H1 (cell line): ENCODE data around the gene ENO3. TPM values are rescaled to one million over a fixed set of nuclear protein-coding genes. Genes with fewer than 3 reads are reported as not detected.
A peak's percentile ranks its signal among the peaks of the same experiment; 100 is the strongest.

ENCODE experiments used
- CTCF ChIA-PET: fragments of 300-600 bp; sonication (Branson Sonifier 250); formaldehyde crosslinking; loops from one replicate; lab custom pipeline; 2021; ENCODE audit not compliant: partially characterized antibody; lab: Charles Lee
- POLR2A ChIA-PET: fragments of 300-600 bp; sonication (Branson Sonifier 250); formaldehyde crosslinking; loops from one replicate; lab custom pipeline; 2021; ENCODE audit warnings: inconsistent platforms; ENCODE audit not compliant: partially characterized antibody; lab: Charles Lee
- DNase-seq, 2 experiments: peaks; one replicate each; pipeline versions ENCODE4 v3.0.0 to v3.0.0-alpha.2; 2010 to 2022; ENCODE audit warnings: low spot score in 2 of 2, low read depth in 1 of 2, mixed read lengths in 1 of 2
- FAIRE-seq: peaks from 2 replicates; lab custom pipeline; 2011; peaks lifted over from hg19 to GRCh38; lab: Jason Lieb, UNC
- H2AFZ ChIP-seq: 2 replicates; pipeline ENCODE4 v1.8.1; 2012; ENCODE audit warnings: low read length, inconsistent platforms
- H2AK5ac ChIP-seq: 2 replicates; pipeline ENCODE4 v1.6.1; 2013; ENCODE audit warnings: low read depth, low read length
- H2BK120ac ChIP-seq: replicated peaks from 2 replicates; pipeline ENCODE3; 2013; ENCODE audit warnings: low read depth, low read length, inconsistent platforms
- H2BK12ac ChIP-seq: 2 replicates; pipeline ENCODE4 v1.6.1; 2013; ENCODE audit warnings: low read depth, low read length
- H2BK15ac ChIP-seq: 2 replicates; pipeline ENCODE4 v1.6.1; 2013; ENCODE audit warnings: low read length
- H2BK20ac ChIP-seq: 2 replicates; pipeline ENCODE4 v1.6.1; 2013; ENCODE audit warnings: low read length
- H2BK5ac ChIP-seq: 2 replicates; pipeline ENCODE4 v1.6.1; 2013; ENCODE audit warnings: low read depth, low read length
- H3K14ac ChIP-seq: 2 replicates; pipeline ENCODE4 v1.6.1; 2013; ENCODE audit warnings: inconsistent platforms; ENCODE audit not compliant: insufficient read length
- H3K18ac ChIP-seq: 2 replicates; pipeline ENCODE4 v1.6.1; 2013; ENCODE audit warnings: low read length; ENCODE audit errors: extremely low read depth
- H3K23ac ChIP-seq: 2 replicates; pipeline ENCODE4 v1.6.1; 2013; ENCODE audit warnings: inconsistent platforms; ENCODE audit not compliant: insufficient read length
- H3K23me2 ChIP-seq: 2 replicates; pipeline ENCODE4 v1.6.1; 2013; ENCODE audit warnings: low read depth, low read length
- H3K27ac ChIP-seq: 2 replicates; pipeline ENCODE4 v1.6.1; 2011; ENCODE audit warnings: low read depth, low read length, inconsistent platforms
- H3K27me3 ChIP-seq, 4 experiments: replicated peaks in 1 of 4; 1 replicate in 1 of 4; 2 replicates in 3 of 4; pipeline versions ENCODE4 v1.6.1 to v1.8.1; 2011 to 2013; ENCODE audit warnings: low read length in 3 of 4, mild to moderate bottlenecking in 3 of 4, inconsistent platforms in 2 of 4, mixed read lengths in 2 of 4, moderate library complexity in 1 of 4; ENCODE audit not compliant: control insufficient read depth in 3 of 4, insufficient read depth in 3 of 4; ENCODE audit errors: extremely low read depth in 1 of 4
- H3K36me3 ChIP-seq, 4 experiments: 2 replicates each; pipeline versions ENCODE4 v1.6.1 to v1.8.1; 2011 to 2013; ENCODE audit warnings: mild to moderate bottlenecking in 4 of 4, low read length in 3 of 4, moderate library complexity in 2 of 4, control low read depth in 1 of 4, inconsistent platforms in 1 of 4; ENCODE audit not compliant: insufficient read depth in 4 of 4, control insufficient read depth in 2 of 4
- H3K4ac ChIP-seq: replicated peaks from 2 replicates; pipeline ENCODE3; 2013; ENCODE audit warnings: low read length, low read depth, mixed read lengths, inconsistent platforms; ENCODE audit not compliant: insufficient read length
- H3K4me1 ChIP-seq, 4 experiments: replicated peaks in 1 of 4; 1 replicate in 1 of 4; 2 replicates in 3 of 4; pipeline versions ENCODE4 v1.6.1 to v1.8.1; 2011 to 2013; ENCODE audit warnings: low read length in 3 of 4, inconsistent platforms in 2 of 4, mixed read lengths in 1 of 4; ENCODE audit not compliant: insufficient read depth in 4 of 4, control insufficient read depth in 3 of 4
- H3K4me2 ChIP-seq, 2 experiments: 2 replicates each; pipeline versions ENCODE4 v1.6.1 to v1.8.1; 2011 to 2013; ENCODE audit warnings: low read depth in 2 of 2, low read length in 2 of 2, control low read depth in 1 of 2, inconsistent platforms in 1 of 2, mild to moderate bottlenecking in 1 of 2; ENCODE audit not compliant: insufficient read depth in 1 of 2
- H3K4me3 ChIP-seq, 4 experiments: fragments of 200-600, 300-600 bp in 1 of 4; sonication (generic), shearing (Covaris generic), sonication (Bioruptor Twin) in 1 of 4; 2 replicates each; pipeline versions ENCODE4 v1.5.1 to v1.8.1; 2011 to 2016; ENCODE audit warnings: low read length in 4 of 4, low read depth in 3 of 4, control low read depth in 2 of 4, inconsistent platforms in 2 of 4, mild to moderate bottlenecking in 2 of 4, mixed read lengths in 1 of 4, moderate library complexity in 1 of 4; ENCODE audit not compliant: insufficient read depth in 2 of 4; ENCODE audit errors: extremely low read depth in 1 of 4
- H3K56ac ChIP-seq: replicated peaks from 2 replicates; pipeline ENCODE3; 2013; ENCODE audit warnings: low read depth, mild to moderate bottlenecking, mixed read lengths, low read length, inconsistent platforms; ENCODE audit not compliant: insufficient read length
- H3K79me1 ChIP-seq: 2 replicates; pipeline ENCODE4 v1.6.1; 2013; ENCODE audit warnings: low read depth, low read length, control low read depth
- H3K79me2 ChIP-seq, 2 experiments: 2 replicates each; pipeline versions ENCODE4 v1.6.1 to v1.8.1; 2012 to 2013; ENCODE audit warnings: low read length in 2 of 2, mild to moderate bottlenecking in 2 of 2, inconsistent platforms in 1 of 2; ENCODE audit not compliant: insufficient read depth in 2 of 2, control insufficient read depth in 1 of 2
- H3K9ac ChIP-seq, 4 experiments: replicated peaks in 1 of 4; 1 replicate in 1 of 4; 2 replicates in 3 of 4; pipeline versions ENCODE4 v1.6.1 to v1.8.1; 2011 to 2013; ENCODE audit warnings: low read depth in 3 of 4, low read length in 3 of 4, control low read depth in 2 of 4, mild to moderate bottlenecking in 2 of 4, moderate library complexity in 2 of 4, inconsistent platforms in 1 of 4; ENCODE audit errors: extremely low read depth in 1 of 4
- H3K9me3 ChIP-seq, 2 experiments: 2 replicates each; pipeline versions ENCODE4 v1.6.1 to v1.8.1; 2012 to 2013; ENCODE audit warnings: mild to moderate bottlenecking in 2 of 2, moderate library complexity in 2 of 2, control low read depth in 1 of 2, inconsistent platforms in 1 of 2, low read depth in 1 of 2, low read length in 1 of 2, mixed read lengths in 1 of 2; ENCODE audit not compliant: insufficient read depth in 2 of 2
- H4K20me1 ChIP-seq, 2 experiments: replicated peaks in 1 of 2; 2 replicates each; pipeline versions ENCODE3 to v1.8.1; 2011 to 2013; ENCODE audit warnings: inconsistent platforms in 2 of 2, low read length in 2 of 2, mild to moderate bottlenecking in 1 of 2; ENCODE audit not compliant: insufficient read depth in 2 of 2, control insufficient read depth in 1 of 2
- H4K5ac ChIP-seq: 2 replicates; pipeline ENCODE4 v1.6.1; 2013; ENCODE audit warnings: low read length, low read depth, mixed read lengths, inconsistent platforms; ENCODE audit not compliant: insufficient read length
- H4K8ac ChIP-seq: 2 replicates; pipeline ENCODE4 v1.8.0; 2013; ENCODE audit warnings: mild to moderate bottlenecking, moderate library complexity, low read length, inconsistent platforms; ENCODE audit not compliant: insufficient read depth; ENCODE audit errors: extremely low read depth
- H4K91ac ChIP-seq: replicated peaks from 2 replicates; pipeline ENCODE3; 2013; ENCODE audit warnings: low read length, mixed read lengths, inconsistent platforms; ENCODE audit not compliant: insufficient read length
- CHD1 ChIP-seq: IDR thresholded peaks from 2 replicates; pipeline ENCODE4 v1.6.1; 2012; ENCODE audit warnings: low read depth, low read length, improper control_type of control experiment
- E2F6 ChIP-seq: IDR thresholded peaks from 2 replicates; pipeline ENCODE4 v1.6.1; 2012; ENCODE audit warnings: inconsistent platforms
- EGR1 ChIP-seq: IDR thresholded peaks from 2 replicates; pipeline ENCODE4 v1.6.1; 2011; ENCODE audit warnings: low read depth, low read length, borderline replicate concordance
- GTF2F1 ChIP-seq: IDR thresholded peaks from 2 replicates; pipeline ENCODE4 v1.6.1; 2012; ENCODE audit warnings: low read depth, low read length, improper control_type of control experiment, borderline replicate concordance
- POU5F1 ChIP-seq: IDR thresholded peaks from 2 replicates; pipeline ENCODE4 v1.6.1; 2011; ENCODE audit warnings: low read depth, mild to moderate bottlenecking, low read length, moderate library complexity
- RAD21 ChIP-seq, 2 experiments: IDR thresholded peaks in 1 of 2; conservative IDR thresholded peaks in 1 of 2; 2 replicates each; pipeline ENCODE4 v1.6.1; 2011; ENCODE audit warnings: low read depth in 2 of 2, low read length in 2 of 2, improper control_type of control experiment in 1 of 2, inconsistent platforms in 1 of 2, mild to moderate bottlenecking in 1 of 2, moderate library complexity in 1 of 2
- SIN3A ChIP-seq, 2 experiments: IDR thresholded peaks in 1 of 2; conservative IDR thresholded peaks in 1 of 2; 2 replicates each; pipeline ENCODE4 v1.6.1; 2011 to 2012; ENCODE audit warnings: low read length in 2 of 2, improper control_type of control experiment in 1 of 2, low read depth in 1 of 2, mild to moderate bottlenecking in 1 of 2
- SP1 ChIP-seq: IDR thresholded peaks from 2 replicates; pipeline ENCODE4 v1.6.1; 2011; ENCODE audit warnings: low read depth, low read length
- USF2 ChIP-seq: IDR thresholded peaks from 2 replicates; pipeline ENCODE4 v1.6.1; 2011; ENCODE audit warnings: low read length, improper control_type of control experiment
- WGBS, 2 experiments: shearing (Covaris generic) in 1 of 2; methylation state at CpG; one replicate each; pipeline versions ENCODE4 v1.1.6 to v1.1.7; 2013 to 2015; ENCODE audit warnings: low lambda C conversion rate in 2 of 2, mixed read lengths in 2 of 2, inconsistent platforms in 1 of 2, low coverage in 1 of 2, missing lambda C conversion rate in 1 of 2; ENCODE audit not compliant: insufficient replicate concordance in 2 of 2, insufficient coverage in 1 of 2, insufficient read length in 1 of 2; ENCODE audit errors: extremely low coverage in 1 of 2, missing lambda C conversion rate in 1 of 2; 5-methylcytosine and 5-hydroxymethylcytosine counted together
- polyA plus RNA-seq, 7 experiments: library from polyadenylated mRNA; depleted of rRNA in 3 of 7; stranded (reverse) in 5 of 7; unstranded in 2 of 7; fragments of >200 nt in 5 of 7; fragments of 200-250 nt in 2 of 7; gene quantifications; 1 replicate in 5 of 7; 2 replicates in 1 of 7; 4 replicates in 1 of 7; pipeline versions ENCODE4 v1.2.1 to v1.2.3, GENCODE V29; 2011 to 2013; ENCODE audit warnings: missing spikeins in 2 of 7, mixed read lengths in 2 of 7
- total RNA-seq: library from RNA; stranded (reverse); fragmentation: NEBNext Ultra II Directional; extraction: Animal tissue kit (Norgen Biotek cat#: 25700); gene quantifications from 2 replicates; pipeline ENCODE4 v1.2.1, GENCODE V29; 2021

Gene ENO3
- total and polyA plus RNA-seq, 2 of the 8 experiments (the other 6 are each of a cell fraction or from before 2014, with no cell fraction given), result 25.0 to 25.7 TPM

- ChIA-PET POLR2A (interaction anchor here (0.6 to 32.4 kb wide), 19 partner anchors 0 to 218 kb away, joined by 3 to 987 read pairs (median 8); partner anchors contain the start of genes C17orf107, CAMTA2, ENO3 and GP1BA), CTCF (interaction anchor here (0.7 to 1.0 kb wide), 4 partner anchors 12 to 38 kb away, joined by 3 read pairs; no protein-coding TSS in a partner anchor)
- H4K91ac ChIP-seq, result peak overlapping the region; percentile 99
- H2BK5ac ChIP-seq, result peak overlapping the region; percentile 98
- WGBS, 2 experiments, result 1% methylated on average over 38 of the region's 56 CpGs; no CpG with 5 or more reads in 1 of the 2 experiments
- peak overlapping the region; percentile 53; the same call in 1 of the 2 replicates for H2AK5ac ChIP-seq
- FAIRE-seq (no peak), DNase-seq (peak in 1 of 2 experiments; percentile 74)
- H3K9ac ChIP-seq, result peak overlapping the region; percentile 78 to 99 (median 94)
- H2BK15ac ChIP-seq, result no peak overlapping the region; the same call in 1 of the 2 replicates
- peaks cover 4 to 17% (median 10%) of the 10 kb centered on the region in 4 experiments for H3K4me1 ChIP-seq
- peak overlapping the region; percentile 87 to 95 for H3K4me2 ChIP-seq
- peaks cover 8 to 43% of the 10 kb centered on the region in 2 experiments for H3K79me2 ChIP-seq
- H2BK12ac ChIP-seq, result no peak overlapping the region
- H4K8ac ChIP-seq, result peak overlapping the region; percentile 96
- no peaks in the 10 kb centered on the region for H3K9me3 ChIP-seq
- peak overlapping the region; percentile 99 for H3K18ac ChIP-seq
- no peak overlapping the region for H2AFZ ChIP-seq
- 0 out of 2 replicates have a peak, but pooled peaks cover 2% of the 10 kb centered on the region for H3K79me1 ChIP-seq
- H2BK20ac ChIP-seq, result no peak overlapping the region
- H3K4me3 ChIP-seq, result peak overlapping the region; percentile 87 to 99 (median 96)
- peak overlapping the region; percentile 96 for H3K4ac ChIP-seq
- H3K27me3 ChIP-seq, result no peaks in the 10 kb centered on the region
- H4K5ac ChIP-seq, result peak overlapping the region; percentile 97
- peaks cover 6 to 38% (median 25%) of the 10 kb centered on the region in 4 experiments for H3K36me3 ChIP-seq
- H3K23ac ChIP-seq, result no peak overlapping the region
- H3K23me2 ChIP-seq, result peaks cover 18% of the 10 kb centered on the region
- peaks cover 16 to 20% of the 10 kb centered on the region in 2 experiments for H4K20me1 ChIP-seq
- H2BK120ac ChIP-seq, result no peak overlapping the region
- no peak overlapping the region for H3K14ac ChIP-seq
- H3K27ac ChIP-seq, result peak overlapping the region; percentile 93
- peak overlapping the region; percentile 98 for H3K56ac ChIP-seq
- 0 out of 2 replicates have a peak, but pooled peaks have one; percentile 31 for TF ChIP-seq EGR1
- TF ChIP-seq SP1, result no peak
- TF ChIP-seq SIN3A (conservative IDR thresholded peaks at IDR 0.05 in 1 of 2, IDR thresholded peaks at IDR 0.05 in 1 of 2; ENCODE audit: low read depth in 1 of 2, low read length in 2 of 2), result no peak; a peak in 1 of 4 replicates
- TF ChIP-seq USF2, result no peak
- no peak for TF ChIP-seq POU5F1
- TF ChIP-seq E2F6, result peak; percentile 74
- TF ChIP-seq RAD21 (IDR thresholded peaks at IDR 0.05 in 1 of 2, conservative IDR thresholded peaks at IDR 0.05 in 1 of 2; ENCODE audit: low read depth in 2 of 2, low read length in 2 of 2), result no peak
- TF ChIP-seq GTF2F1, result no peak
- no peak for TF ChIP-seq CHD1
Observed at GRCh38 chr17:4947411-4948165, 3.3 kb upstream of the ENO3 start.
